Upper lobe of right lung (tissue), 1 donor: ENCODE results near the gene RARS2. TPM values are rescaled to one million over a fixed set of nuclear protein-coding genes. Genes with fewer than 3 reads are reported as not detected.
"Not testable (repeated sequence)": the region's sequence is repeated elsewhere in the genome, so short reads cannot be mapped to it uniquely, and the experiment has no call there.

Experiments used
- ATAC-seq: fragments of 200-7000 bp; cut with Tn5 transposase; one replicate; pipeline ENCODE4 v1.9.1; 2020; ENCODE audit warnings: mild to moderate bottlenecking, moderate library complexity
- DNase-seq: peaks from one replicate; pipeline ENCODE4 v3.0.0-alpha.2; 2020
- H3K27ac ChIP-seq: fragments of 200-600 bp; one replicate; pipeline ENCODE4 v1.8.0; 2022
- H3K27me3 ChIP-seq: fragments of 200-600 bp; one replicate; pipeline ENCODE4 v1.8.0; 2022; ENCODE audit warnings: mild to moderate bottlenecking
- H3K36me3 ChIP-seq: fragments of 200-600 bp; one replicate; pipeline ENCODE4 v1.8.0; 2022
- H3K4me1 ChIP-seq: fragments of 200-600 bp; one replicate; pipeline ENCODE4 v1.8.0; 2022
- H3K4me3 ChIP-seq: fragments of 200-600 bp; one replicate; pipeline ENCODE4 v1.8.0; 2022; ENCODE audit warnings: mild to moderate bottlenecking
- H3K9me3 ChIP-seq: fragments of 200-600 bp; one replicate; pipeline ENCODE4 v1.8.0; 2022
- intact Hi-C: fragments of 100-400 bp; cut with DNase I; formaldehyde crosslinking; loops from one replicate; pipeline ENCODE4 v1.11.0; 2022
- total RNA-seq: library from RNA; stranded (reverse); fragmentation: NEBNext Ultra II Directional; extraction: Animal tissue kit (Norgen Biotek cat#: 25700); gene quantifications from one replicate; pipeline ENCODE4 v1.2.1, GENCODE V29; 2021
- TF ChIP-seq, protein P1 (sequence below): fragments of 200-600 bp; IDR thresholded peaks from one replicate; pipeline ENCODE4 v1.8.0; 2022; ENCODE audit warnings: antibody characterized with exemption
- donor health status: DM: no; HTN: yes; CAD: no; lungs with severe emphysema.

RARS2 gene
- total RNA-seq, 1 donor from 2014 or later, result 28.9 TPM

- no peak overlapping the region for H3K27ac ChIP-seq
Observed at GRCh38 chr6:87501809-87502572, 87.8 kb downstream of the RARS2 start.

GRCh38 chr6:87498048-87498447 is 91.7 kb downstream of the RARS2 start:
- intact Hi-C loops, result no loop called here
- Histone ChIP-seq H3K4me3 (no peak overlapping the region), H3K27ac (no peak overlapping the region), H3K9me3 (no peaks in the 10 kb centered on the region), H3K27me3 (no peaks in the 10 kb centered on the region), H3K4me1 (peaks cover 4% of the 10 kb centered on the region), H3K36me3 (peaks cover 23% of the 10 kb centered on the region)
- ATAC-seq (no peak), DNase-seq (no peak)
- TF ChIP-seq, protein P1, sequence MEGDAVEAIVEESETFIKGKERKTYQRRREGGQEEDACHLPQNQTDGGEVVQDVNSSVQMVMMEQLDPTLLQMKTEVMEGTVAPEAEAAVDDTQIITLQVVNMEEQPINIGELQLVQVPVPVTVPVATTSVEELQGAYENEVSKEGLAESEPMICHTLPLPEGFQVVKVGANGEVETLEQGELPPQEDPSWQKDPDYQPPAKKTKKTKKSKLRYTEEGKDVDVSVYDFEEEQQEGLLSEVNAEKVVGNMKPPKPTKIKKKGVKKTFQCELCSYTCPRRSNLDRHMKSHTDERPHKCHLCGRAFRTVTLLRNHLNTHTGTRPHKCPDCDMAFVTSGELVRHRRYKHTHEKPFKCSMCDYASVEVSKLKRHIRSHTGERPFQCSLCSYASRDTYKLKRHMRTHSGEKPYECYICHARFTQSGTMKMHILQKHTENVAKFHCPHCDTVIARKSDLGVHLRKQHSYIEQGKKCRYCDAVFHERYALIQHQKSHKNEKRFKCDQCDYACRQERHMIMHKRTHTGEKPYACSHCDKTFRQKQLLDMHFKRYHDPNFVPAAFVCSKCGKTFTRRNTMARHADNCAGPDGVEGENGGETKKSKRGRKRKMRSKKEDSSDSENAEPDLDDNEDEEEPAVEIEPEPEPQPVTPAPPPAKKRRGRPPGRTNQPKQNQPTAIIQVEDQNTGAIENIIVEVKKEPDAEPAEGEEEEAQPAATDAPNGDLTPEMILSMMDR, result no peak

More at GRCh38 chr6:87501809-87502572, 87.8 kb downstream of the RARS2 start:
- DNase-seq (no peak), ATAC-seq (no peak)
- no peaks in the 10 kb centered on the region for H3K9me3 ChIP-seq
- H3K4me3 ChIP-seq, result no peak overlapping the region
- intact Hi-C loops, result no loop called here
- H3K36me3 ChIP-seq, result peaks cover 37% of the 10 kb centered on the region
- no peaks in the 10 kb centered on the region for H3K27me3 ChIP-seq
- H3K4me1 ChIP-seq, result peaks cover 4% of the 10 kb centered on the region
- TF ChIP-seq, protein P1, result no peak

DNA sequence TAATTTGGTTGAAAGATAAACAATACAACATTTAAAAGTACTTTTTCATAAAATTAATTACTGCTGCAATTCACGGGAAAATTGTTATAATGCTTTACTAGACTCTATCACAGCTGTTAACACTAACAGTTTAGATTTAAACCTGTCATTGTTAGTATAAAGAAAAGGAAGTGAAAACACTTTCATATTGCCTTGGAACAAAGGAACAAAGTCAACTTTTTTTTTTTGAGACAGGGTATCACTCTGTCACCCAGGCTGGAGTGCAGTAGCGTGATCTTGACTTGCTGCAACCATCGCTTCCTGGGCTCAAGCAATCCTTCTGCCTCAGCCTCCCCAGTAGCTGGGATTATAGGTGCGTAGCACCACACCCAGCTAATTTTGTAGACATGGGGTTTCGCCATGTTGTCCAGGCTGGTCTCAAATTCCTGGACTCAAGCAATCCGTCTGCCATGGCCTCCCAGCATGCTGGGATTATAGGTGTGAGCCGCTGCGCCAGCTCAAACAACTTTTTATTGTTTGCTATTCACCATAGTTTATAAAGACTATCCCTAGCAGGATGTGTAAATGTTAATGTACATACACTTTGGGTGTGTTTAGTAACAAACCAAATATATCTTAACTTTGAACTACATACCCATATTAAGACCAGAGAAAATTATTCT is 94.9 kb downstream of the RARS2 start:
- H3K4me1 ChIP-seq, result peaks cover 4% of the 10 kb centered on the region
- no peak for DNase-seq
- H3K27ac ChIP-seq, result no peak overlapping the region
- ATAC-seq, result no peak
- H3K4me3 ChIP-seq, result no peak overlapping the region
- TF ChIP-seq, protein P1, result no peak
- intact Hi-C loops, result no loop called here
- H3K27me3 ChIP-seq, result no peaks in the 10 kb centered on the region
- no peaks in the 10 kb centered on the region for H3K9me3 ChIP-seq
- peaks cover 14% of the 10 kb centered on the region for H3K36me3 ChIP-seq

DNA sequence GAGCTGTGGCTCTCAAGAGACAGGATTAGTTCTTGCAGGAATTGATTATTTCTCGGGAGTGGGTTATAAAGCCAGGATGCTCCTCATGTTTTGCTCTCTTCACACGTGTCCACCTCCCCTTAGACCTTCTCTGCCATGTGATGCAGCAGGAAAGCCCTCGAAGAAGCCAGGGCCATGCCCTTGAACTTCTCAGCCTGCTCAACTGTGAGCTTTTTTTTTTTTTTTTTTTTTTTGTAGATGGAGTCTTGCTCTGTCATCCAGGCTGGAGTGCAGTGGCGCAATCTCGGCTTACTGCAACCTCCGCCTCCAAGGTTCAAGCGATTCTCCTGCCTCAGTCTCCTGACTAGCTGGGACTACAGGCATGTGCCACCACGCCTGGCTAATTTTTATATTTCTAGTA is 100.5 kb downstream of the RARS2 start:
- DNase-seq, H3K4me1 ChIP-seq: not testable (repeated sequence)

DNA sequence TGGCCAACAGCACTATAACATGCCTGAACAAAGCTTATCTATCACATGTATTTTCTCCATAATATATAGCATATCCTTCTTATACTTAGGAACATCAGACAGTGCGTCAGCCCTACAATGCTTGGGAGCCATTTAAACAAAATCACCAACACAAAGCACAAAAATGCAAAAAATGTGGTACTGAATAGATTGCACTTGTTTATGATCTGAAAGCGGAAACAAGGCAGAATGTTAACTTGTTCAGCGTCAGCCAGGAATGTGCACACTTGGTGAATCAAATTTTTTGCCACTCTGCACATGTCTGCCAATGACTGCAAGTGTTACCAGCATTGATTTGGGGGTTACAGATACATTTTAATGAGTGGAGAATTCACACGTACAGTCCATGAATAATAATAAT is 102.2 kb downstream of the RARS2 start:
- Histone ChIP-seq H3K4me1 (peaks cover 2% of the 10 kb centered on the region), H3K36me3 (peaks cover 14% of the 10 kb centered on the region), H3K9me3 (no peaks in the 10 kb centered on the region), H3K4me3 (no peak overlapping the region), H3K27me3 (no peaks in the 10 kb centered on the region), H3K27ac (no peak overlapping the region)
- TF ChIP-seq, protein P1, result no peak
- intact Hi-C loops, result no loop called here
- no peak for DNase-seq
- ATAC-seq, result no peak

More for the DNA sequence above, 100.5 kb downstream of the RARS2 start:
- ATAC-seq, H3K27ac ChIP-seq, intact Hi-C loops, H3K4me3 ChIP-seq, H3K9me3 ChIP-seq, H3K27me3 ChIP-seq: not testable (repeated sequence)
- H3K36me3 ChIP-seq, result peaks cover 14% of the 10 kb centered on the region

GRCh38 chr6:87484491-87484890 is 105.3 kb downstream of the RARS2 start:
- Histone ChIP-seq H3K9me3 (no peaks in the 10 kb centered on the region), H3K4me3 (no peak overlapping the region), H3K27ac (no peak overlapping the region), H3K4me1 (peaks cover 4% of the 10 kb centered on the region), H3K27me3 (no peaks in the 10 kb centered on the region), H3K36me3 (no peaks in the 10 kb centered on the region)
- intact Hi-C loops, result no loop called here
- DNase-seq, result no peak
- TF ChIP-seq, protein P1, result no peak
- no peak for ATAC-seq
